ENCODE data around the gene ZDHHC14. TPM values are rescaled to one million over a fixed set of nuclear protein-coding genes. Genes with fewer than 3 reads are reported as not detected.

Gene ZDHHC14
- total and polyA plus RNA-seq, 2 of the 8 experiments (the other 6 are each of a cell fraction or from before 2014, with no cell fraction given) = 2.9 to 5.3 TPM

GRCh38 chr6:157542414-157543160 lies 161.6 kb downstream of the ZDHHC14 start (continued):
- TF ChIP-seq HDAC6 (IDR thresholded peaks at IDR 0.05; ENCODE audit: low read depth, low read length) = no peak
- TF ChIP-seq RFX5 (IDR thresholded peaks at IDR 0.05; ENCODE audit: borderline replicate concordance, low read depth, low read length) = no peak
- TF ChIP-seq MAFK (IDR thresholded peaks at IDR 0.05; ENCODE audit: low read depth, low read length) = no peak
- no peak for TF ChIP-seq POU5F1 (IDR thresholded peaks at IDR 0.05; ENCODE audit: low read depth, low read length)
- no peak for TF ChIP-seq BRCA1 (IDR thresholded peaks at IDR 0.05; ENCODE audit: low read depth, low read length)
- TF ChIP-seq SIRT6 (IDR thresholded peaks at IDR 0.05; ENCODE audit: low read length) = no peak
